Heart right ventricle (tissue), 16 donors: ENCODE measurements around the gene KPRP. TPM values are rescaled to one million over a fixed set of nuclear protein-coding genes. Genes with fewer than 3 reads are reported as not detected.

Experiments
- ATAC-seq, 8 donors: fragments of 200-7000 bp; cut with Tn5 transposase; one replicate each; pipeline ENCODE4 v1.9.1; 2020; ENCODE audit warnings: mild to moderate bottlenecking in 8 of 8, moderate library complexity in 8 of 8, moderate number of reproducible peaks in 1 of 8
- DNase-seq, 2 donors: peaks; one replicate each; pipeline ENCODE4 v3.0.0-alpha.2; 2020
- H3K27ac ChIP-seq, 10 donors: fragments of 200-600 bp; sonication (generic) in 2 of 10; one replicate each; pipeline versions ENCODE4 v1.5.0 to v1.8.0; 2020 to 2022; ENCODE audit warnings: mild to moderate bottlenecking in 3 of 10
- H3K27me3 ChIP-seq, 7 donors: fragments of 200-600 bp; one replicate each; pipeline ENCODE4 v1.8.0; 2021 to 2022; ENCODE audit warnings: mild to moderate bottlenecking in 2 of 7
- H3K36me3 ChIP-seq, 9 donors: fragments of 200-600 bp; sonication (generic) in 1 of 9; one replicate each; pipeline versions ENCODE4 v1.5.0 to v1.8.0; 2020 to 2022; ENCODE audit warnings: mild to moderate bottlenecking in 2 of 9
- H3K4me1 ChIP-seq, 9 donors: fragments of 200-600 bp; sonication (generic) in 1 of 9; one replicate each; pipeline versions ENCODE4 v1.5.0 to v1.8.0; 2020 to 2022; ENCODE audit warnings: mild to moderate bottlenecking in 4 of 9
- H3K4me3 ChIP-seq, 10 donors: fragments of 200-600 bp; sonication (generic) in 2 of 10; one replicate each; pipeline versions ENCODE4 v1.5.0 to v1.8.0; 2020 to 2022; ENCODE audit warnings: mild to moderate bottlenecking in 7 of 10, moderate library complexity in 2 of 10
- H3K9me3 ChIP-seq, 11 donors: fragments of 200-600 bp in 10 of 11; sonication (generic) in 2 of 11; one replicate each; pipeline versions ENCODE4 v1.5.0 to v1.8.0; 2013 to 2022; ENCODE audit warnings: mild to moderate bottlenecking in 2 of 11, control low read depth in 1 of 11, moderate library complexity in 1 of 11
- WGBS, 2 donors: extraction: QIAGEN DNeasy Blood & Tissue Kit; methylation state at CpG; one replicate each; pipeline ENCODE4 v1.1.7; 2013; ENCODE audit warnings: inconsistent platforms in 1 of 2; 5-methylcytosine and 5-hydroxymethylcytosine counted together
- intact Hi-C, 10 donors: fragments of 100-400 bp; cut with DNase I; formaldehyde crosslinking; loops; one replicate each; pipeline versions ENCODE4 v1.11.1 to v1.14.2; 2022
- polyA plus RNA-seq, 2 donors: library from polyadenylated mRNA; stranded (reverse); fragments of 200-250 nt; gene quantifications; one replicate each; pipeline ENCODE4 v1.2.3, GENCODE V29; 2013
- total RNA-seq, 10 donors: library from RNA; stranded (reverse); fragmentation: NEBNext Ultra II Directional in 3 of 10; extraction: Animal tissue kit (Norgen Biotek cat#: 25700) in 3 of 10; gene quantifications; one replicate each; pipeline versions ENCODE4 v1.2.1 to v1.2.4, GENCODE V29; 2021 to 2023
- TF ChIP-seq, protein P1 (sequence below), 9 donors: fragments of 200-600 bp; sonication (generic) in 2 of 9; IDR thresholded peaks; one replicate each; pipeline versions ENCODE4 v1.5.0 to v1.8.0; 2021 to 2022; ENCODE audit warnings: antibody characterized with exemption in 9 of 9, mild to moderate bottlenecking in 5 of 9, moderate library complexity in 1 of 9
- donor health status: Arrhythmogenic right ventricular cardiomyopathy.
- donor health status: ischemic (EF 13 %, LVEDD 7.1; RV severe dilation, severe dysfunction).
- donor health status: healthy with polysubstance abuse.
- donor health status: DM: no; HTN: yes; CAD: no.
- donor health status: DM: no; HTN: no; CAD: no.
- donor health status: ischemic (EF 25% LVEDD 6.9; RV normal size, moderate dysfunction).
- donor health status: ischemic (EF 25% LVEDD 5.7; RV mildly dilated, moderate dysfunction).
- donor health status: healthy.
- donor health status: DM: yes; HTN: yes; CAD: no.
- donor health status: Ischemic cardiomyopathy.
- donor health status: ischemic (EF 35%, LVEDD 5.7; RV mildly dilated, moderate dysfunction).
- donor health status: nonischemic (EF 11% LVEDD 7.7; RV severe dilation, severe dysfunction).
- donor health status: DM: yes; HTN: yes; CAD: no.
- donor health status: PGD.
- donor health status: ischemic (EF 29% LVEDD 5.4; RV normal size, mild dysfunction).
- donor health status: nonischemic (EF 23%, LVEDD 6.1; RV moderate dilation, normal function).

KPRP gene
- total and polyA plus RNA-seq, 12 donors: not detected

DNA sequence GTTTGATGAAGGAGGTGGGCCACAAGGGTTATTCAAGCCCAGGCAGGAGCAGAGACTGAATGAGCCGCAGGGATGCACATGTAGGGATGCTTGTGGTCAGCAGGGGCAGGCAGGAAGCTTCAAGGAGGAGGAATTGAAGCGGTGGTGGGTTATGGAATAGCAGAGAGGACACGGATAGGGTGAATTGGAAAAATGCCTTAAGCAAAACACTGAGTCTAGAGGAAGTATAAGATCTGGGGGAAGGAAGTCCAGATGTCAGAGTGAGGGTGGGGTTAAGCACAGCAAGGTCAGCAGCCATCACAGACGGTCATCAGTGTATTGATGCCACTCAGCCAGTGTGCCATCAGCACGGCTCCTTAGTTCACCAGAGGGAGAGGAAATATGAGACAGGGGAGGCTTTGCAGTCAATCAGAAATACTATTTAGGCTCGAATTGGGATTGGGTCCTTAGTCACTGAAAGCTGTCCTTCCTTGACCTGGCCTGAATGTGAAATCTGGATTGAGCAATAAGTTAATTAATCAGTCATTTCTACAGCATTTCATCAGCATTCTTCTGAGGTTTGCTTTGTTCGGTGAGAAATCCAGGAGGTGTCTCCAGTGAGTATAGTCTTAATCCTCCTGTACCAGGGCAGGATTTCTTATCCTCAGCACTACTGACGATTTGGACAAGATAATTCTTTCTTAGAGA lies 11.2 kb downstream of the KPRP start:
- TF ChIP-seq, protein P1, sequence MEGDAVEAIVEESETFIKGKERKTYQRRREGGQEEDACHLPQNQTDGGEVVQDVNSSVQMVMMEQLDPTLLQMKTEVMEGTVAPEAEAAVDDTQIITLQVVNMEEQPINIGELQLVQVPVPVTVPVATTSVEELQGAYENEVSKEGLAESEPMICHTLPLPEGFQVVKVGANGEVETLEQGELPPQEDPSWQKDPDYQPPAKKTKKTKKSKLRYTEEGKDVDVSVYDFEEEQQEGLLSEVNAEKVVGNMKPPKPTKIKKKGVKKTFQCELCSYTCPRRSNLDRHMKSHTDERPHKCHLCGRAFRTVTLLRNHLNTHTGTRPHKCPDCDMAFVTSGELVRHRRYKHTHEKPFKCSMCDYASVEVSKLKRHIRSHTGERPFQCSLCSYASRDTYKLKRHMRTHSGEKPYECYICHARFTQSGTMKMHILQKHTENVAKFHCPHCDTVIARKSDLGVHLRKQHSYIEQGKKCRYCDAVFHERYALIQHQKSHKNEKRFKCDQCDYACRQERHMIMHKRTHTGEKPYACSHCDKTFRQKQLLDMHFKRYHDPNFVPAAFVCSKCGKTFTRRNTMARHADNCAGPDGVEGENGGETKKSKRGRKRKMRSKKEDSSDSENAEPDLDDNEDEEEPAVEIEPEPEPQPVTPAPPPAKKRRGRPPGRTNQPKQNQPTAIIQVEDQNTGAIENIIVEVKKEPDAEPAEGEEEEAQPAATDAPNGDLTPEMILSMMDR (IDR thresholded peaks at IDR 0.05): no peak
- intact Hi-C loops: no loop called here
- H3K4me1 ChIP-seq: no peaks in the 10 kb centered on the region
- ATAC-seq (no peak), DNase-seq (no peak)
- no peaks in the 10 kb centered on the region for H3K36me3 ChIP-seq
- H3K9me3 ChIP-seq: peaks cover 0 to 3% (median 0%) of the 10 kb centered on the region in 11 donors
- peaks cover 0 to 7% (median 0%) of the 10 kb centered on the region in 7 donors for H3K27me3 ChIP-seq
- 48 to 49% methylated on average over 8 of the region's 8 CpGs for WGBS, 2 donors
- H3K27ac ChIP-seq: no peak overlapping the region
- H3K4me3 ChIP-seq: no peak overlapping the region

DNA sequence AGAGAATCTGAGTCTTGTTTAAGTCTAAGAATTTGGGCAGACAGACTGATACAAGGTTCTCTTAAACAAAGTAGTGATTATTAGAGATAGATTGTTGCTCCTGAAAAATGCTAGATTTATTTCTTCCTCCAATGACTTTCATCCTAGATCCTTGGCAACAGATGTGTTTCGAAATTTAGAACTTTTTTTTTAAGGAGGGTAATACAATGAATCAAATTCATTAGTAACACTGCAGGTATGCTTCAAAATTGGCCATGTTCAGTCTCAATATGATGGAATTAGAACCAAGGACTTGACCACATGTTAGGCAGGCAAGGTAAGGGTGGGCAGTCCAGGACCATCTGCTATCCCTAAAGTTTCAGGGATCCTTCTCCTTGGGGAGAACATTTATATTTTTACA lies 12.6 kb downstream of the KPRP start:
- no peak for DNase-seq
- no peak for ATAC-seq
- Histone ChIP-seq H3K4me3 (no peak overlapping the region), H3K27me3 (peaks cover 0 to 7% (median 0%) of the 10 kb centered on the region in 7 donors), H3K36me3 (no peaks in the 10 kb centered on the region), H3K9me3 (peaks cover 0 to 3% (median 0%) of the 10 kb centered on the region in 11 donors), H3K27ac (no peak overlapping the region), H3K4me1 (no peaks in the 10 kb centered on the region)
- WGBS, 2 donors: 59 to 74% methylated on average over 1 of the region's 1 CpG
- intact Hi-C loops: no loop called here
- TF ChIP-seq, protein P1 (IDR thresholded peaks at IDR 0.05): no peak

DNA sequence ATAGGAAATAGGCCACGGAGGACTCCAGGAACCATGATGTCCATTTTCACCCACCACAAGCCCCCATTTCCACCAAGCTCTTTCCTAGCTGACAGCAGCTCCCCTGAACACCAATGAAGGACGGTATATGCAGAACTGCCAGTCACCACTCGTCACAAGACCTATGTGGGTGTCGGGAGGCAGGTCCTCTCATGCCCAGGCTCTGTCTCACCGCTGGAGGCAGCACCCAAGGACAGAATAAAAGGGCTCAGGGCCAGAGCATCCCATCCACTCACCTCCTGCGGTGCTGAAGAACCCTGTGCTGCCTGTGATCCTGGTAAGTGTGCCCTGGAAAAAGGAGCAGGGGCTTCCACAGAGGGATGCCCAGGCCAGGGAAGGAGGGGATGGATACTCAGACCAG lies 17.1 kb downstream of the KPRP start, which contains the start of gene LCE1F:
LCE1F (plus strand) TSS at position 266 of the 400 bp plus-strand sequence. CDS start 1,232 bp downstream, outside the sequence.
- TF ChIP-seq, protein P1 (IDR thresholded peaks at IDR 0.05): no peak
- intact Hi-C loops: no loop called here
- ATAC-seq (no peak), DNase-seq (no peak)
- Histone ChIP-seq H3K27me3 (peaks cover 0 to 4% (median 0%) of the 10 kb centered on the region in 7 donors), H3K27ac (no peak within 1 kb of the TSS), H3K4me1 (no peaks in the 10 kb centered on the region), H3K9me3 (peaks cover 0 to 6% (median 0%) of the 10 kb centered on the region in 11 donors), H3K4me3 (no peak within 1 kb of the TSS), H3K36me3 (no peaks in the 10 kb centered on the region)
- WGBS, 2 donors: 58 to 62% methylated on average over 6 of the region's 6 CpGs

DNA sequence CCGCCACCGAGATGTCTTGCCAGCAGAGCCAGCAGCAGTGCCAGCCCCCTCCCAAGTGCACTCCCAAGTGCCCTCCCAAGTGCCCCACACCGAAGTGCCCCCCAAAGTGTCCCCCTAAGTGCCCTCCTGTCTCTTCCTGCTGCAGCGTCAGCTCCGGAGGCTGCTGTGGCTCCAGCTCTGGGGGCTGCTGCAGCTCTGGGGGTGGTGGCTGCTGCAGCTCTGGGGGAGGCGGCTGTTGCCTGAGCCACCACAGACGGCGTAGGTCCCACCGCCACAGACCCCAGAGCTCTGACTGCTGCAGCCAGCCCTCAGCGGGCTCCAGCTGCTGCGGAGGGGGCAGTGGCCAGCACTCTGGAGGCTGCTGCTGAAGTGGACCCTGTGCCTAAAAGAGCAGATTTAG lies 18.5 kb downstream of the KPRP start:
- WGBS, 2 donors: 77 to 81% methylated on average over 11 of the region's 11 CpGs
- intact Hi-C loops: no loop called here
- no peak for ATAC-seq

More for the DNA sequence above, 18.5 kb downstream of the KPRP start:
- Histone ChIP-seq H3K27ac (no peak overlapping the region), H3K4me3 (no peak overlapping the region), H3K9me3 (peaks cover 0 to 6% (median 0%) of the 10 kb centered on the region in 11 donors), H3K4me1 (no peaks in the 10 kb centered on the region), H3K27me3 (peaks cover 0 to 4% (median 0%) of the 10 kb centered on the region in 7 donors), H3K36me3 (no peaks in the 10 kb centered on the region)
- TF ChIP-seq, protein P1 (IDR thresholded peaks at IDR 0.05): no peak
- no peak for DNase-seq
